HG03565 (cell line): ENCODE results near the gene CCDC3.

Experiments
- ATAC-seq: cut with Tn5 transposase; IDR thresholded peaks from one replicate; pipeline ENCODE4 v1.9.1; 2021; ENCODE audit warnings: mild to moderate bottlenecking, moderate library complexity; ENCODE audit not compliant: unreplicated experiment

CCDC3 gene

DNA sequence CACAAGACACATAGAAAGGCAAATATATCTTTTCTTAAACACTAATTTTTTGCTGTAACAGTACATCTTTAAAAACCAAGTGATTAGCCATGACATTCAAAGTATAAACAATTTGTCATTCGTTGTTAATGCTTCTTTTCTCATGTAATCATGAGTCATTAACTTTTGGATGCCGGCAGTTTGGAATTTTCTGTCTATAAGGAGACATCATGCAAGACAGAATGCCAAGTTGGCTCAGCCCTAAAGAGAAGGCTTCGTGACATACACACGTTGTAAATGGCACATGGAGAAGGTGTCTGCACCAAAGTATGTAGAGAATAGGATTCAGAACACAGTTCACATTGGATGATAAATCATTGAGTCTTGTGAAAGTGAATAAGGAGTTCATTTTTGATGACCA is 35.9 kb downstream of the CCDC3 start:
- no peak for ATAC-seq

DNA sequence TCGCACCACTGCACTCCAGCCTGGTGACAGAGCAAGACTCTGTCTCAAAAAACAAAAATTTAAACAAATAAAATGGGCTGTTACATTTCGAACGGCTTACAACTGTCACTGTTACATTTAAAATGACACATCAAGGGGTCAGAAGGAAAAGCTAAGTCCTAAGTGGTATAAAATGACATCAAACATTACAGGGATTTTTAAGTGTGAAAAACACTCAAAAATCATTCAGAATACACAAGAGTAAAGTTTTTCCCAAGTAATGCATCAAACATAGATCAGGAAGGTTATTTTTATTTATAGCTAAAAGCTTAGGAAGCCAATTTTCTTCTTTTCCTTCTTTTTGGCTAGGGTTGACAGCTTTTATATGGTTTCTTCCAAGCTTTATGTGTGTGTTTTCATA is 39.0 kb downstream of the CCDC3 start:
- no peak for ATAC-seq

DNA sequence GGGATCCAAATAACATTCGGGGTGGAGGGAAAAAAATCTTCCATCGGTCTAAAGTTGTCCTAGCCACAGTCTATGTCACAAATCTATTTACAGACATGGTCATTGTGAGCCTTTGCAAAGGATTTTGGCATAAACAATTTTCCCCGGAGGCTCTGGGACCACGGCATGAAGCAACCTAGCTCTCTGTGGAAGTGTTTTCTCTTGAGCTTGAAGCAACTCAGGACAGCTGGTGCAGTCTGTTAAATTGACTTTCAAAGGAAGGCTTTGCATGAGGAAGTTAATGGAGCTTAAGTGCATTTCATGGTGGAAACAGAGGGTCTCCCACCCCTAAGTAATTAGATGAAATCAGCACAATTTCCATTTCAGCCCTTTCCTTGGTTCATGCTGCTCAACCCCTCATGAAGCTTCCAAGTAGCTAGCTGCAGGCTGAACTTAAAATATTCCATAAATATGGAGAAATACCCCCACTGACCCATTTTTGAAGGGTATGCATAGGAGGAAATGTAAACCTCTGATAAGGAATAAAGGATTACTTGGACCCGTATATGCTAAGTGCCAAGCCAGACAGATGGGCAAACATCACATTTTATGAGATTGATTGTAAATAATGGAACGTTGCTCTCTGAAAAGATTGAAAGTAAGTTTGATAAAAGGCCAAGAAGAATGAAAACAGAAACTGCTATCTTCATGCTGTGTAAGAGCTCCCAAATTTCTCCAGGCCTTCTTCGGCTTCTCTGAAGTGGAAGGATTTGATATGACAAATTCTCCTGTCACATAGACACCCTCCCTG is 39.9 kb downstream of the CCDC3 start:
- no peak for ATAC-seq

DNA sequence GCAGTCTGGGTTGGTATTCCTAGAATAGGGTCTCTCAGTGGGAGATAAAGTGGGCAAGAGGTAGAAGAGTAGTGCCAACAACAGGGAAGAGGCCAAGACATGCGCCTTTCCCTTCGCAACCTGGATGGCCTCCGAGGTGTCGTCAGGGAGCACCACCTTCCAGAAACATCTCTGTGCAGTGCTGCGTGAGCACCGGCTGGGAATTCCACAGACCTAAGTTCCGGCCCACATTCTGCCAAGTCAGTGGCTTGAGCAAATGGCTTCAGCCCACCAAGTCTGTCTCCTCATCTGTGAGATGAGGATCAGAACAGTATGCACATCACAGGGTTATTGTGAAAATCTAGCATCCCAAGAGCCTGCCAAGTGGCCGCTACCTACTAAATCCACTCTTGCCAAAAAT is 40.6 kb downstream of the CCDC3 start:
- ATAC-seq: no peak

DNA sequence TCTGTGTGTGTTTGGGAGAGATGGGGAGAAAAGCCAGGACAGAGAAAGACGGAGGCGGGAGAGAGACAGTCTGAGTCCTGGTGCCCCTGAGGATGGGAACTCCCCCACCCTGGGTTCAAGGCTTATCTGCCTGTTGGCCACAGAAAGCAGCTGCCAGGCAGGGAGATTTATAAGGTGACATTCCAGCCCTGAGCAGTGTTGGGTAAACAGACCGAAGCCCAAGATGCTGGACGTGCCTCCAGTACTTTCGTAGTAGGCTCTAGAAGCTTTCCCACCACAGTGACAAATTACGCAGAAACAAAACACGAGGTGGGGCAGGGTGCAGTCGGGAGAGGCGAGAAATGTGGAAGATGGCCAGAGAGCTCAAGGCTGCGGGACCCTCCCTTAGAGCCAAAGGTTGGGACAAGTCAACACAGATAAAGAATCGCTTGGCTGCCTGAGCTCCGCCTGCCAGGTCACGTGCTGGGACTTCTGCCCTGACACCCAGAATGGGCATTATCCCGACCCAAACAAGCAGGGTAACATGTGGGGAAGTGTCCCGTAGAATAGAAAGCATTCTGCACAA is 41.1 kb downstream of the CCDC3 start:
- no peak for ATAC-seq

DNA sequence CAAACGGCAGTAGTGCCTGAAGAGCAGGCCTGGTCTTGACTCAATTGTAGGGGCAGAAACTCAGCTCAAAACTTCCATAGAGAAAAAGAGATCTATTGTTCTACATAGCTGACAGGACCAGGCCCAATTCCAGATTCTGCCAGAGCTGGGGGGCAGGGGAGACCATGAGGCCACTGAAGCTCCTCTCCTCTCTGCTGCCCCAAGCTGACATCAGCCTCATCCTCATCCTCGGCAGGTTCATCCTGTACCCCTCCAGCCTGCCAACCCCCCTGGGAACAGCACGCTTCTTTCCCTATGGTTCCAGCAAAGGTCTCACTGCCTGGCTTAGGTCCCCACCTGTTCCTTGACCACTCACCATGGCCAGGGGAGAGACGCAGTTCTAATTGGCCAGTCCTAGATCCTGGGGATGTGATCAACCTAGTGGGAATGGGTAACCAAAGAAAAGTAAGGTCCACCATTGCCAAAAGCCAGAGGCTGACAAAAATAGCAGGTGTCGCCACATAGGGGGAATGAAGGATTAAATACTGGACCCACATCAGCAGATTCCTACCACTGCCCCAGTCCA is 42.9 kb downstream of the CCDC3 start:
- ATAC-seq: no peak

DNA sequence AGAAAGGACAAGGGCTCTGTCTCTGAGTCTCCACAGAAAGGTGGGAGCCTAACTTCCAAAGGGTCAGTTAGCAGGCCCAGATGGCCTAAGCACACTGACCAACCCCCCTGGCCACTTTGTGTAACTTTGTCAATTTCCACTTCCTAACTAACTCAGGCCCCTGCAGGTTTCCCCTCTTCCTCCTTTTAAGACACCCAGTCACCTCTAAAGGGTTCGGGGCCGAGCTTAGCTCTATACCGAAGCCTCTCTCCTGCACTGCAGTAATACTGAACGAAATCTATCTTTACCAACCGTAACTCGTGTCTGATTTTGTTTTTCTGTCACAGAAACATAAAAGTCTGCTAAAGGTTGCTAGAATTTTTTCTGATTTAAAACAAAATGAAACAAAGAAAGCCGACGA is 44.4 kb downstream of the CCDC3 start:
- no peak for ATAC-seq

DNA sequence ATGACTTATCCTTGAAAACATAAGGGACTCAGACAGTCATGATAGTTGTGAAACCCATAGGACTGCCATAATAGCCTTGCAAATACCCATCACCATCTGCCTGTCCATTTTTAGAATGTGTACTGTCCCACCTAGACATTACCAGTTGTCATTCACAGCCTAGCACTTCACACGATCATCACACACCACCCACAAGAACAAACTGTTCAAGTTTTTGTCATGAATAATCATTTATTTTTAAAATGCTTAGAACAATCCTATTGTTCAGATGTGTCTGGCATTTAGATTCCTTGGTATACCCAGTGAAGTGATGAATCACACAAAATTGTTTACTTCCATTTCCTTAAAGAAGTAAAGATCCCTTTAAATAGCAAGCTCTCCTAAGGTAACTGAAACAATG is 46.6 kb downstream of the CCDC3 start:
- ATAC-seq: no peak

DNA sequence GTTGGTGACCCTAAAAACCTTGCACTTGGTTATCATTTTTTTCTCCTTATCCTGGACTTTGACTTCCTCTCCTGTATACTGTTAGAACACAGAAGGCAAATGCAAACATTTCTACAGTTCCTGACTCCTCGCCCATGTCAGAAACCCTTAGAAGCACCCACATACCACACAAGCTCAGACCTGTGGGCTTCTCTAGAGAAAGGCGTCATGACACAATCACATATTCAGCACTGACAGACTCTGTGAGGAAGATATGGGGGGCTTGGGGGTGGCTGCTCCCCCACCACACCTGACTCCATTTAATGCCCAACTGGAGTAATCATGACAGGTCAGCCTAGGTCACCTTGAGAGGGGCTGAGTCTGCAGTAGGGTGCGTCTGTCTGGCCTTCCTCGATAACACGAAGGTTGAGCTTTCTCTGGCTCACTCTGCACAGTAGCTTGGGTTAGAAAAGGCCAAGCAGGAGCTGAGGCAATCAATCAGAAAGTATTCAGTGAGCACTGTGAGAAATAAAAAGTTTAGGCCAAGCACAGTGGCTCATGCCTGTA is 50.9 kb downstream of the CCDC3 start:
- ATAC-seq: no peak

DNA sequence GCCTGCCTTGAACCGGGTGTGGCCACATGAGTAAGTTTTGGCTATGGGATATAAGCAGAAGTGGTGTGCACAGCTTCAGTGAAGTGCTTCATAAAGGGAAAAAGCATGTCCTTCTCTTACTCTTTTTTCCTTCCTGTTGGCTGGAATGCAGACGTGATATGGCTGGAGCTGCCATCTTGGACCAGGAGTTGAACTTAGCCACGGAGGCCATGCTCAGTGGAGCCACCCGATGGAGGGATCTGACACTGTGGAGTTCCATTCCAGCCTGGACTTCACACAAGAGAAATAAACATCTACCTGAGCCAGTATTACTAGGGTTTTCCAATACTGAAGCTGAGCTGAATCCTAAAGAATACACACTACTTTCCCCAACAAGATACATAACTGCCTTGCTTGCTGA is 52.3 kb downstream of the CCDC3 start:
- no peak for ATAC-seq

DNA sequence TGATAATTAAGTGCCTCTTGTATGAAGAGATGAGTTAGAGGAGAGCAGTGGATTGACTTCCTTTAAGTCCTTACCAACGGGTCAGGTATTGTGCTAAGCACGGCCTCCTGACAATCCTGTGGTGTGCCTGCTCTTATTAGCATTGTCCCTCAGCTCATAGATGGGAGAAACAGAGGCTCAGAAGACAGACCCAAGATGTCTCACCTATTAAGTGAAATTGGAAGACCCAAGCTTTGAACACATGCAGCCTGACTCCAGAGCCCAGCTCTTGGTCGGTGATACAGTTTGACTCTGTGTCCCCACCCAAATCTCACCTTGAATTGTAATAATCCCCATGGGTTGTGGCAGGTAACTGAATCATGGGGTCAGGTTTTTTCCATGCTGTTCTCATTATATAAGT is 53.8 kb downstream of the CCDC3 start:
- ATAC-seq: no peak

DNA sequence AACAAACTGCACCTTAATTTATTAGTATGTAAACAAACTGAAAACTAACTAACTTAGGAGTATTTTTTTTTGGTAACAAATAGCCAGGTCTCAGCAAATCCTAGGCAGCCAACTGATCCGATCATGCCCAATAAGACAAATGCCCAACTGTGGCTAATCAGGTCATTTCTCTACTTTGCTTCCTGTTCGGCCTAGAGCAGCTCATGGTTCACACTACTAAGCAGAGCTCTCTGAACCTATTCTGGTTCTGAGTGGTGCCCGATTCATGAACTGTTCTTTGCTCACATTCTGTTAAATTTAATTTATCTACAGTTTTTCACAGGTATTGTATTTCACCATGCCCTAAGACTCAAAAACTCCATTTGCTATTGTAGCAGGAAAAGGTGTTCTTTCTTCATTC is 55.1 kb downstream of the CCDC3 start:
- no peak for ATAC-seq

DNA sequence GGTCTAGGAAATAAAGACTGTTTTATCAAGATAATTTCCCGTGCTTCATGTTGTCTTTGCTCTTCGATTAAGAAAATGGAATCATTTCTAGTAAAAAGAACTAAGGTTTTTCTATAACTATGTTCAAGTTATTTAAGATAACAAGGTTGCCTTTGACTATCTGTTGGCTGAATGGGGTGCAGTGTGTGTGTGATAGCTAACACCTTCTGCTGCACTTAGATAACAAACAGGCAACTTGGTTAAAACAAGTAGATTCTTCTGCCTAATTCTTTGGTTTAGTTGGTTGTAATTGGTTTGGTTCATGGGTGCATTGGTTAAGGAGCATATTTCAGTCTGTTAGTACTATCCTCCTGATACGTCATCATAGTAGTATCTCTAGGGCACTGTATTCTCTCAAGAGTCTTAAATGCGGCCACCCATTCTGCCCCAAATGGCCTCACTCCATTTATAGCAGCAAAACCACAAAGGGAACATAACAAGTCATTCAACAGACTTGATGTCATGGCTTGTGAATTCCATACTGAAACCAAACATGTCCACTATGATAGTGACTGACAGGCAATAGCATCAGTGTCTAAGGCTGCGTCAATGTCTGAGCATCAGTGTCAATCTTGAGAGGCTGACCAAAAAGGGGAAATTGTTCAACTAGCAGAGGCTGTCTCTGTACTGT is 55.7 kb downstream of the CCDC3 start:
- ATAC-seq: peak; percentile 89

DNA sequence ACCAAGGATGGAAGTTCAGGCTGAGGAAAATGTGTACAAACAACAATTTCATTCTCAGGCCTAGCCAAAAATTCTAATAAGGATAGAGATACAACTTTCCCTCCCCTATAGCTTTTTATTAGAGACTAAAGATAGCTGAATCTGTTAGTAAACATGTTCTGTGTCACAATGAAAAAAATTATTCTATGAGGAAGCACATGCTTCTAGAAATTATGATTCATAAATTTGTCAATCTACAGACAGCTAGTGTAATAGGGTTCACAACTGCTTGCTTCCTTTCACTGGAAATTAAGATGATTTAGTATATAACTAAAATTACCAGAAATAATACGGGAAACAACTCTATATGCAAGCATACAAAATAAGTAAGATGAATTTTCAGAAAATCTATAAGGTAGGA is 56.6 kb downstream of the CCDC3 start:
- ATAC-seq: no peak

DNA sequence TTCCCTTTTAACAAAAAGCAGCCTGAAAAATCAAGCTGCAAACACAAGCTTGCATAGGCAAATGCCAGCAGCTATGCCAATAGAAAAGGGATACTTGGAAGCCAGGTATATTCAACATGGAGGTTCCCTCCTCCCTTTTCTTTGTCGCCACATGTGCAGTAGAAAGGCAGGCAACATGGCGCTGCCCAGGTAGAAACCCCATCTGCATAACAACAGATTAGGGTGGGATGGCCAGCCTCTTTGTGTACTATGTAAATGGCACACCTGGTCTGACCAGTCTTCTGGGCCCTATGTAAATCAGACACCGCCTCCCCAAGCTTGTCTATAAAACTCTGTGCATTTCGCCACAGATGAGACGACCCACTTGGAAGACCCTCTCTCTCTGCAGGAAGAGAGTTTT is 58.1 kb downstream of the CCDC3 start:
- ATAC-seq: no peak

DNA sequence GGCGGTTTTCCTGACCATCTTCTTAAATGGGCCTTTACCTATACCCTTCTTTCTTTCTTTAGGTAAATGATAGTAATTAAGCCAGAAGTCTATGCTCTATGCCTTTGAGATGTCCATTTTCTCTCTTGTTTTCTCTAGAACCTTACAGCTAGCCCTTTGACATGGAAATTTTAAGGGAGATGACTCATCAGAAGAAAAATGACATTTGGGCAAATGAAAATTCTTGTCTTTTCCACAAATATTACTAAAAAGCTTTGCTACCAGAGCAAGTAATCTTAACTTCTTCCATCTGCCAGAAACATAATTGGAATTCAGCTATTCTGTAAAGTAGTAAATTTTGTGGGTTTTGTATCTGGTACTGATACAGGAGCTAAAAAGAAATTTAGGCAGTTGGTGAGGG is 59.5 kb downstream of the CCDC3 start:
- no peak for ATAC-seq

DNA sequence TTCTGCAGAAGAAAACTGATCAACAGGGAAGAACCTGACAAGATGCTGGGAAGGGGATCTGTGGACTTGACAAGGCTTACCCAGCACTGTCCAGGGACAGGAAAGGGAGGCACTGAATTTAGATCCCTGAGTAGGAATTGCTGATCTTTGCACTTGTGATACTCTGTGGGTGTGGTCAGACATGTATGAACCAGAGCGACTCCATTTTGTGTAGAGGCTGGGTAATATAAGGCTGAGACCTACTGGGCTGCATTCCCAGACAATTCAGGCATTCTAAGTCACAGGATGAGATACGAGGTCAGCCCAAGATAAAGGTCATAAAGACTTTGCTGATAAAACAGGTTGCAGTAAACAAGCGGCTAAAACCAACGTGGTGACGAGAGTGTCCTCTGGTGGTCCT is 60.7 kb downstream of the CCDC3 start:
- ATAC-seq: no peak

DNA sequence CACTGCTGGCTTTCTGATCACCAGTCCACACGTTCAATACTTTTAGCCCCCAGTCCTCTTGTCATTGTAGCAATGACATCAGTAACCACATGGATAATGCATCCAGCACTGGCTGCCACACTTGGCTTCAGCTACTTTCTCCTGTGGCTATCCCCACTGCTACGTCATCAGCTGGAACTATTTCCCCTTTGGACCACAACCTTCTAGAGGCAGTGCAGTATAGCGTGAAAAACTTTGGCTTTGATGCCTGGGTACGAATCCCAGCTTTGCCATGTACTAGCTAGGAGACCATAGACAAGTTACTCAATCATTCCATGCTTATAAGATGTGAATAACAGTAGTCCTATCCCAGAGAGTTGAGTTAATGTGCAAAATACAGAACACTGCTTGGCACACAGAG is 63.2 kb downstream of the CCDC3 start:
- ATAC-seq: no peak

DNA sequence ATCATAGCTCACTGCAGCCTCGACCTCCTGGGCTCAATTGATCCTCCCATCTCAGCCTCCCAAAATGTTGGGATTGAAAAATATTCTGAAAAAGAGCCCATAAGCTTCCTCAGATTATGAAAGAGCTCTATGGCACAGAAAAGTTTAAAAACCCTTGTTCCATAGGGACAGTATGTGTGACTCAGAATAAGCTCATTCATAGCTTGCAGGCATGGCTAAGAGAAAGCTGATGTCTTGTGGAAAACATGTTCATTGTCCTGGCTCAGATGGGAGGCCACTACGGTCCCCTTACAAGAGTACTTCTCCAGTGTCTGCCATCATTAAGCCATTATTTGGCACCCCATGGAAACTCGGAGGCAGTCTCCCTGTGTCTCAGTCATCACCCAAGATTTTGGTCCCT is 64.0 kb downstream of the CCDC3 start:
- no peak for ATAC-seq

DNA sequence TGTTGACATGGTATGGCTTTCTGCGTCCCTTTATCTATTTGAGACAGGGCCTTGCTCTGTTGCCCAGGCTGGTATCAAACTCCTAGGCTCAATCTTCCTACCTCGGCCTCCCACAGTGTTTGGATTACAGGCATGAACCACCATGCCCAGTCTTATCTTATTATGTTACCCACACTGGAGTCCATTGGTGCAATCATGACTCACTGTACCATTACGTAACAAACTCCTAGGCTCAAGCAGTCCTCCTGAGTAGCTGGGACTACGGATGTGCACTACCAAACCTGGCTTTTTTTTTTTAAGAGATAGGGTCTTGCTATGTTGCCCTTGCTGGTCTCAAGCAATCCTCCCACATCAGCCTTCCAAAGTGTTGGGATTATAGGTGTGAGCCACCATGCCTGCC is 66.7 kb downstream of the CCDC3 start:
- ATAC-seq: no peak

DNA sequence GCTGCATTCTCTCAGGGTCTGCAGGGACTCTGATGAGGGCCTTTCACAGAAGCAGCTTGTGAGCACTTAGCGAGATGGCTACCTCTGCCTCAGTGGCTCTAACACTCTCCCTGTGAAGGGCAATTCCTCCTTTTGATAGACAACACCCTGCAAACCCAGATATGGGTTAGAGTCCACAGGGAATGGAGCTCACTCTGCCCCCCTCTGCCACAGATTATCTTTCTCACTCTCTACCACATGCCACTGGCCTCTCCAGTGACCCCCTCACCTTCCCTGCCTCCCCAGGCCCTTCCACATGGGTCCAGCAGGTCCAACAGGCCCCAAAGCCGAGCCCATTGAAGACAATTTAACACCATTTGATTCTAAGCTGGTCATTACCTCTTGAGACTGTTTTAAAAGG is 72.1 kb downstream of the CCDC3 start:
- no peak for ATAC-seq

DNA sequence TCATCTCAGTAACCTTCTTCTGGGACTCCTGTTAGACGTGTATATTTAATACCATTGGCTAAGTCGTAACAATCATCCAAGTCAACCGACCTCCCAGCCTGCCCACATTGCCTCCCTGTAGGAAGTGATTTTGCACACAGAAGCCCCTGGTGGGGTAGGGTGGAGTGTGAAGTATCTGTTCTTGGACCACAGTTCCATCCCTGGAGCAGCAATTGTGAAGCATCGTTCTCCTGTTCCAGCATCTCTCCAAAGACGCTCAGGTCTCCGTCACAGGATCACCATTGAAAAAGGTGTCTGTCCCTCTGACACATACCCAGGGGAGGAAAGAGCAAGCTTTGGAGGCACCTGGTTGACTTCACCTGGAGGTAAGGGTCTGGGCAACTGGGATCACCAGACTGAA is 72.9 kb downstream of the CCDC3 start:
- no peak for ATAC-seq
